ENCODE data around the gene ZC3H15.

DNA sequence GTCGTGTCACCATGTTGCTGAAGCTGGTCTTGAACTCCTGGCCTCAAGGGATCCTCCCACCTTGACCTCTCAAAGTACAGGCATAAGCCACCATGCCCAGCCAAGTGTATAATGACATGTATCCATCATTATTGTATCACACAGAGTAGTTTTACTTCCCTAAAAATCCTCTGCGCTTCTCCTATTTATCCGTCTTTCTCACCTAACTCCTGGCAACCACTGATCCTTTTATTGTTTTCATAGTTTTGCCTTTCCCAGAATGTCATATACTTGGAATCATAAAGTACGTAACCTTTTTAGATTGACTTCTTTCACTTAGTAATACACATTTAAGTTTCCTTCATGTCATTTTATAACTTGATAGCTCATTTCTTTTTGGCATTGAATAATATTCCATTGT is 51.0 kb downstream of the ZC3H15 start:
- TF ChIP-seq GATA2 (IDR thresholded peaks at IDR 0.05; ENCODE audit: low read depth, low read length) (no peak), GATA3 (IDR thresholded peaks at IDR 0.05; ENCODE audit: low read depth, low read length) (no peak)
